MM.1S (cell line): ENCODE data around the gene CA10.

ENCODE experiments used
- DNase-seq: peaks from one replicate; pipeline ENCODE4 v3.0.0-alpha.2; 2015
- H2AFZ ChIP-seq: fragments of 300-600 bp; sonication (generic); 2 replicates; pipeline ENCODE4 v1.6.0; 2016; ENCODE audit warnings: antibody characterized with exemption, low read length
- H3F3A ChIP-seq: fragments of 300-600 bp; sonication (generic); 2 replicates; pipeline ENCODE4 v1.6.1; 2016; ENCODE audit warnings: mild to moderate bottlenecking, antibody characterized with exemption, low read length, moderate library complexity, mixed read lengths; ENCODE audit not compliant: insufficient read depth
- H3K27ac ChIP-seq: fragments of 300-600 bp; sonication (generic); 2 replicates; pipeline ENCODE4 v1.5.1; 2016; ENCODE audit warnings: mild to moderate bottlenecking, low read length
- H3K27me3 ChIP-seq: fragments of 300-600 bp; sonication (generic); replicated peaks from 2 replicates; pipeline ENCODE4 v1.6.0; 2016; ENCODE audit warnings: low read length; ENCODE audit not compliant: insufficient read depth
- H3K36me3 ChIP-seq: fragments of 300-600 bp; sonication (generic); replicated peaks from 2 replicates; pipeline ENCODE4 v1.6.1; 2016; ENCODE audit warnings: mild to moderate bottlenecking, low read length, mixed read lengths; ENCODE audit not compliant: insufficient read depth
- H3K4me1 ChIP-seq: fragments of 300-600 bp; sonication (generic); 2 replicates; pipeline ENCODE4 v1.6.1; 2016; ENCODE audit warnings: low read length, mixed read lengths
- H3K4me2 ChIP-seq: fragments of 300-600 bp; sonication (generic); 2 replicates; pipeline ENCODE4 v1.6.0; 2016; ENCODE audit warnings: low read depth, low read length
- H3K4me3 ChIP-seq: fragments of 300-600 bp; sonication (generic); 2 replicates; pipeline ENCODE4 v1.5.1; 2016; ENCODE audit warnings: low read length, mixed read lengths
- H3K79me2 ChIP-seq: fragments of 300-600 bp; sonication (generic); 2 replicates; pipeline ENCODE4 v1.6.1; 2016; ENCODE audit warnings: mixed run types, low read length, mixed read lengths
- H3K9ac ChIP-seq: fragments of 300-600 bp; sonication (generic); 2 replicates; pipeline ENCODE4 v1.6.1; 2016; ENCODE audit warnings: low read length, mixed read lengths
- H3K9me2 ChIP-seq: fragments of 300-600 bp; sonication (generic); replicated peaks from 2 replicates; pipeline ENCODE4 v1.6.1; 2016; ENCODE audit warnings: mild to moderate bottlenecking, low read length, mixed read lengths; ENCODE audit not compliant: insufficient read depth
- H3K9me3 ChIP-seq: fragments of 300-600 bp; sonication (generic); replicated peaks from 2 replicates; pipeline ENCODE4 v1.6.1; 2016; ENCODE audit warnings: mild to moderate bottlenecking, low read length, mixed read lengths; ENCODE audit not compliant: insufficient read depth
- H4K20me1 ChIP-seq: fragments of 300-600 bp; sonication (generic); 2 replicates; pipeline ENCODE4 v1.6.1; 2016; ENCODE audit warnings: mild to moderate bottlenecking, low read length, moderate library complexity, mixed read lengths; ENCODE audit not compliant: insufficient read depth
- CTCF ChIP-seq: fragments of 300-600 bp; sonication (generic); IDR thresholded peaks from 2 replicates; pipeline ENCODE4 v1.5.1; 2016; ENCODE audit warnings: antibody characterized with exemption, low read length, mixed read lengths
- EZH2 ChIP-seq: fragments of 300-600 bp; sonication (generic); optimal IDR thresholded peaks from 2 replicates; pipeline ENCODE3; 2017; ENCODE audit warnings: low read depth, mild to moderate bottlenecking, antibody characterized with exemption, low read length, mixed read lengths
- EZH2phosphoT487 ChIP-seq: fragments of 300-600 bp; sonication (generic); IDR thresholded peaks from 2 replicates; pipeline ENCODE4 v1.6.1; 2018; ENCODE audit warnings: antibody characterized with exemption, low read length

CA10 gene

GRCh38 chr17:52128721-52129120, 29.8 kb downstream of the CA10 start:
- no peak overlapping the region for H3K4me2 ChIP-seq
- no peaks in the 10 kb centered on the region for H3K27me3 ChIP-seq
- H3K4me3 ChIP-seq = no peak overlapping the region
- H3K27ac ChIP-seq = no peak overlapping the region
- H3K9me2 ChIP-seq = no peaks in the 10 kb centered on the region
- no peaks in the 10 kb centered on the region for H3K79me2 ChIP-seq
- no peaks in the 10 kb centered on the region for H3K9me3 ChIP-seq
- H4K20me1 ChIP-seq = no peaks in the 10 kb centered on the region
- H3F3A ChIP-seq = no peaks in the 10 kb centered on the region
- no peak overlapping the region for H2AFZ ChIP-seq
- TF ChIP-seq EZH2phosphoT487 (no peak), CTCF (no peak), EZH2 (no peak)
- no peaks in the 10 kb centered on the region for H3K36me3 ChIP-seq
- no peak for DNase-seq
- H3K9ac ChIP-seq = no peak overlapping the region
- no peaks in the 10 kb centered on the region for H3K4me1 ChIP-seq

GRCh38 chr17:52124993-52125392, 33.5 kb downstream of the CA10 start:
- no peak overlapping the region for H3K9ac ChIP-seq
- no peak for DNase-seq
- no peak for TF ChIP-seq EZH2phosphoT487
- TF ChIP-seq EZH2 = no peak
- no peak for TF ChIP-seq CTCF

GRCh38 chr17:52124561-52124960, 34.0 kb downstream of the CA10 start:
- no peak overlapping the region for H3K27ac ChIP-seq
- H2AFZ ChIP-seq = no peak overlapping the region
- no peaks in the 10 kb centered on the region for H4K20me1 ChIP-seq
- no peaks in the 10 kb centered on the region for H3F3A ChIP-seq
- H3K79me2 ChIP-seq = no peaks in the 10 kb centered on the region
- no peak overlapping the region for H3K9ac ChIP-seq
- no peaks in the 10 kb centered on the region for H3K4me1 ChIP-seq
- no peak for DNase-seq
- H3K36me3 ChIP-seq = no peaks in the 10 kb centered on the region
- H3K4me3 ChIP-seq = no peak overlapping the region
- no peaks in the 10 kb centered on the region for H3K27me3 ChIP-seq
- no peak for TF ChIP-seq EZH2
- no peak for TF ChIP-seq CTCF
- TF ChIP-seq EZH2phosphoT487 = no peak
- no peaks in the 10 kb centered on the region for H3K9me2 ChIP-seq
- no peak overlapping the region for H3K4me2 ChIP-seq
- H3K9me3 ChIP-seq = no peaks in the 10 kb centered on the region

More at GRCh38 chr17:52124993-52125392, 33.5 kb downstream of the CA10 start:
- H3F3A ChIP-seq = no peaks in the 10 kb centered on the region
- H3K9me3 ChIP-seq = no peaks in the 10 kb centered on the region
- no peak overlapping the region for H3K27ac ChIP-seq
- H3K4me2 ChIP-seq = no peak overlapping the region
- H2AFZ ChIP-seq = no peak overlapping the region
- H3K36me3 ChIP-seq = no peaks in the 10 kb centered on the region
- H4K20me1 ChIP-seq = no peaks in the 10 kb centered on the region
- H3K4me3 ChIP-seq = no peak overlapping the region
- H3K27me3 ChIP-seq = no peaks in the 10 kb centered on the region
- no peaks in the 10 kb centered on the region for H3K9me2 ChIP-seq
- H3K79me2 ChIP-seq = no peaks in the 10 kb centered on the region
- no peaks in the 10 kb centered on the region for H3K4me1 ChIP-seq
